Hepatocyte (in vitro differentiated cells): ENCODE data around the gene EBF4.

ENCODE experiments used
- EZH2 ChIP-seq: fragments of 200-600 bp; sonication (generic); IDR thresholded peaks from 2 replicates; pipeline ENCODE4 v1.6.1; 2016; ENCODE audit warnings: antibody characterized with exemption, mild to moderate bottlenecking, borderline replicate concordance
- TF ChIP-seq, protein P1 (sequence below): fragments of 200-600 bp; sonication (generic); IDR thresholded peaks from 2 replicates; pipeline ENCODE4 v1.5.1; 2016; ENCODE audit warnings: antibody characterized with exemption, mild to moderate bottlenecking; ENCODE audit not compliant: poor library complexity

DNA sequence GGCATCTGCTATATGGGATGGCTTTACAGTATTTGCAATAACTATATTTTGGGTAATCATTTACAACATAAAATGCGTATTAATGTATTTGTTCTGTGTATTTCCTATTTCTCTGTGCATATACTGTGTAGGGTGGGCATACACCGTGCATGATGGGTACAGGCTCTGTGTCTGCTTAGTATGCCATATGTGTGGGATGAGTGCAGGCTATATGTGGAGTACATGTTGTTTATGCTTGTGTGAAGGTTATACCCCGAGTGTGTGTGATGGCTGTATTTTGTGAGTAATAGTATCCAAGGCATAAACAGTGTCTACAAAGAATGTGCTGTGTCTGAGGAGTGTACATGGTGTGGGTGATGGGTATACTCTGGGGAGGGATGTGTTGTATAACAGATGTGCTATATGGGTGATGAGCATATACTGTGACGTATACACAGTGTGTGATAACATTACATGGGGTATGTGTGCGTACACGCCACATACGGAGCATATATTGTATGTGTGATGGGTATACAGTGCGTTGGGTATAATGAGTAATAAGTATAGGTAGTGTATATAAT lies 55.2 kb downstream of the EBF4 start:
- TF ChIP-seq, protein P1, sequence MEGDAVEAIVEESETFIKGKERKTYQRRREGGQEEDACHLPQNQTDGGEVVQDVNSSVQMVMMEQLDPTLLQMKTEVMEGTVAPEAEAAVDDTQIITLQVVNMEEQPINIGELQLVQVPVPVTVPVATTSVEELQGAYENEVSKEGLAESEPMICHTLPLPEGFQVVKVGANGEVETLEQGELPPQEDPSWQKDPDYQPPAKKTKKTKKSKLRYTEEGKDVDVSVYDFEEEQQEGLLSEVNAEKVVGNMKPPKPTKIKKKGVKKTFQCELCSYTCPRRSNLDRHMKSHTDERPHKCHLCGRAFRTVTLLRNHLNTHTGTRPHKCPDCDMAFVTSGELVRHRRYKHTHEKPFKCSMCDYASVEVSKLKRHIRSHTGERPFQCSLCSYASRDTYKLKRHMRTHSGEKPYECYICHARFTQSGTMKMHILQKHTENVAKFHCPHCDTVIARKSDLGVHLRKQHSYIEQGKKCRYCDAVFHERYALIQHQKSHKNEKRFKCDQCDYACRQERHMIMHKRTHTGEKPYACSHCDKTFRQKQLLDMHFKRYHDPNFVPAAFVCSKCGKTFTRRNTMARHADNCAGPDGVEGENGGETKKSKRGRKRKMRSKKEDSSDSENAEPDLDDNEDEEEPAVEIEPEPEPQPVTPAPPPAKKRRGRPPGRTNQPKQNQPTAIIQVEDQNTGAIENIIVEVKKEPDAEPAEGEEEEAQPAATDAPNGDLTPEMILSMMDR, result no peak
- TF ChIP-seq EZH2, result no peak
